ENCODE results near the gene C1QTNF7.

C1QTNF7 gene

GRCh38 chr4:15417233-15417660 lies 10.6 kb upstream of the C1QTNF7 start:
- TF ChIP-seq CTCF (IDR thresholded peaks at IDR 0.05; ENCODE audit: low read depth, low read length, missing control alignments) = no peak
- in situ Hi-C loops (cut with HindIII; ENCODE audit: low sequenced_read_pairs) = no loop called here

GRCh38 chr4:15418956-15419355 lies 8.9 kb upstream of the C1QTNF7 start:
- in situ Hi-C loops (cut with HindIII; ENCODE audit: low sequenced_read_pairs) = no loop called here
- H3K4me3 ChIP-seq (ENCODE audit: low read depth, low read length) = no peak overlapping the region
- TF ChIP-seq CTCF (IDR thresholded peaks at IDR 0.05; ENCODE audit: low read depth, low read length, missing control alignments) = no peak
- DNase-seq (ENCODE audit: low read depth) = no peak

More at GRCh38 chr4:15417233-15417660, 10.6 kb upstream of the C1QTNF7 start:
- no peak overlapping the region for H3K4me3 ChIP-seq (ENCODE audit: low read depth, low read length)
- DNase-seq (ENCODE audit: low read depth) = no peak

- H3K4me3 ChIP-seq (ENCODE audit: low read depth, low read length) = no peak overlapping the region
- TF ChIP-seq CTCF (IDR thresholded peaks at IDR 0.05; ENCODE audit: low read depth, low read length, missing control alignments) = no peak
- DNase-seq (ENCODE audit: low read depth) = peak; percentile 66
- in situ Hi-C loops (cut with HindIII; ENCODE audit: low sequenced_read_pairs) = no loop called here
Measured at GRCh38 chr4:15420642-15421041, 7.2 kb upstream of the C1QTNF7 start.

- no peak for DNase-seq (ENCODE audit: low read depth)
- no peak overlapping the region for H3K4me3 ChIP-seq (ENCODE audit: low read depth, low read length)
- no peak for TF ChIP-seq CTCF (IDR thresholded peaks at IDR 0.05; ENCODE audit: low read depth, low read length, missing control alignments)
- in situ Hi-C loops (cut with HindIII; ENCODE audit: low sequenced_read_pairs) = no loop called here
Measured at GRCh38 chr4:15423285-15423711, 4.5 kb upstream of the C1QTNF7 start.

GRCh38 chr4:15425520-15425919 lies 2.3 kb upstream of the C1QTNF7 start:
- no peak overlapping the region for H3K4me3 ChIP-seq (ENCODE audit: low read depth, low read length)
- no peak for TF ChIP-seq CTCF (IDR thresholded peaks at IDR 0.05; ENCODE audit: low read depth, low read length, missing control alignments)
- no peak for DNase-seq (ENCODE audit: low read depth)
- in situ Hi-C loops (cut with HindIII; ENCODE audit: low sequenced_read_pairs) = no loop called here

- no peak overlapping the region for H3K4me3 ChIP-seq (ENCODE audit: low read depth, low read length)
- in situ Hi-C loops (cut with HindIII; ENCODE audit: low sequenced_read_pairs) = no loop called here
- no peak for TF ChIP-seq CTCF (IDR thresholded peaks at IDR 0.05; ENCODE audit: low read depth, low read length, missing control alignments)
- no peak for DNase-seq (ENCODE audit: low read depth)
Measured at GRCh38 chr4:15427161-15427560, 672 bp upstream of the C1QTNF7 start.

- no peak for DNase-seq (ENCODE audit: low read depth)
- TF ChIP-seq CTCF (IDR thresholded peaks at IDR 0.05; ENCODE audit: low read depth, low read length, missing control alignments) = no peak
- in situ Hi-C loops (cut with HindIII; ENCODE audit: low sequenced_read_pairs) = no loop called here
- no peak overlapping the region for H3K4me3 ChIP-seq (ENCODE audit: low read depth, low read length)
Measured at GRCh38 chr4:15428611-15429010, 778 bp downstream of the C1QTNF7 start.
